ENCODE results near the gene APLN.

- TF ChIP-seq, protein P1, sequence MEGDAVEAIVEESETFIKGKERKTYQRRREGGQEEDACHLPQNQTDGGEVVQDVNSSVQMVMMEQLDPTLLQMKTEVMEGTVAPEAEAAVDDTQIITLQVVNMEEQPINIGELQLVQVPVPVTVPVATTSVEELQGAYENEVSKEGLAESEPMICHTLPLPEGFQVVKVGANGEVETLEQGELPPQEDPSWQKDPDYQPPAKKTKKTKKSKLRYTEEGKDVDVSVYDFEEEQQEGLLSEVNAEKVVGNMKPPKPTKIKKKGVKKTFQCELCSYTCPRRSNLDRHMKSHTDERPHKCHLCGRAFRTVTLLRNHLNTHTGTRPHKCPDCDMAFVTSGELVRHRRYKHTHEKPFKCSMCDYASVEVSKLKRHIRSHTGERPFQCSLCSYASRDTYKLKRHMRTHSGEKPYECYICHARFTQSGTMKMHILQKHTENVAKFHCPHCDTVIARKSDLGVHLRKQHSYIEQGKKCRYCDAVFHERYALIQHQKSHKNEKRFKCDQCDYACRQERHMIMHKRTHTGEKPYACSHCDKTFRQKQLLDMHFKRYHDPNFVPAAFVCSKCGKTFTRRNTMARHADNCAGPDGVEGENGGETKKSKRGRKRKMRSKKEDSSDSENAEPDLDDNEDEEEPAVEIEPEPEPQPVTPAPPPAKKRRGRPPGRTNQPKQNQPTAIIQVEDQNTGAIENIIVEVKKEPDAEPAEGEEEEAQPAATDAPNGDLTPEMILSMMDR (conservative IDR thresholded peaks at IDR 0.05; ENCODE audit: low read depth, low read length), result no peak
- no peak for TF ChIP-seq EZH2 (IDR thresholded peaks at IDR 0.05; ENCODE audit: low read length, unreplicated experiment)
- TF ChIP-seq EZH2phosphoT487 (IDR thresholded peaks at IDR 0.05; ENCODE audit: borderline replicate concordance, low read length), result no peak
Measured at GRCh38 chrX:129631849-129632248, 22.9 kb downstream of the APLN start.
